Measurements from ENCODE around the gene YPEL1.

YPEL1 gene, protein sequence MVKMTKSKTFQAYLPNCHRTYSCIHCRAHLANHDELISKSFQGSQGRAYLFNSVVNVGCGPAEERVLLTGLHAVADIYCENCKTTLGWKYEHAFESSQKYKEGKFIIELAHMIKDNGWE

DNA sequence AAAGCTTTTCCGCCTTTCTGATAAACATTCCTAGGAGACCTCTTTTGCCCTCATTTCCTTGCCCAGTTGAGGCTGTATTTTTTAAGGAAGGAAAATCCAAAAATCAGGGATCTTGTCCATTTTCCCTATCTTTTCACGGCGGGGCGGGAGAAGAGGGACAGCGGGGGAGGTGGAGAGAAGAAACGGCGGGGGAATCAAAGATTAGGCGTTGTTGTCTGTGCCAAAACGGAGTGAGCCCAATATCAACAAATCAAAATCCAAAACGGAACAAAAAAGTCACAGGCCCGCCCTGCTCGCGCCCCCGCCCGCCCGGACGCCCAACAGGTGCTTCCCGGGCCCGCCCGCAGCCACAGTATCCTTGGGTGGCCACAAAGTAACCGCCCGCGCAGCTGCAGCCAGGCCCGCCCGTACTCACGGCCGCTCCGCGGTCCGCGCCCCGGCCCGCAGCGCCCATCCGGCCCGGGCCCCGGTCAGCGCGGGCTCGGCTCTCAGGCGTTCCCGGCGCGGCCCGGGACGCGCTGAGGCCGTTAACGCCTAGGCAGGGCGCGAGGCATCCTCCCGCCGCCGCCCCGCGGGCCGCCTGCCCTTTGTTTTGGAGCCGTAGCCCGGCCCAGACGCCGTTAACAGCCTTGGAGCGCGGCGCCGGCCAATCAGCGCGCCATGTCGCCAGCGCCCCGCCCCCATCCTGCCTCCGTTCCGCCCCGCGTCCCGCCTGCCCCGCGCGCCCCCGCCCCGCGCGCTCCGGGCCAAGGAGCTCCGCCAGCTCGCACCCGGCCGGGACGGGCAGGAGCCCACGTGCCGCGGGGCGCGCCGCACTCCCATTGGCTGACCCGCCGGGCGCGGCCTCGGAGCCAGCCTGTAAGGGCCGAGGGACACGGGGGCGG is at the start of gene YPEL1:
TSS of gene YPEL1 (minus strand) at position 595 of the 884 bp plus-strand sequence. CDS start 25,050 bp downstream, outside the sequence.
- in situ Hi-C loops (cut with MboI; ENCODE audit: low sequenced_read_pairs) = no loop called here

DNA sequence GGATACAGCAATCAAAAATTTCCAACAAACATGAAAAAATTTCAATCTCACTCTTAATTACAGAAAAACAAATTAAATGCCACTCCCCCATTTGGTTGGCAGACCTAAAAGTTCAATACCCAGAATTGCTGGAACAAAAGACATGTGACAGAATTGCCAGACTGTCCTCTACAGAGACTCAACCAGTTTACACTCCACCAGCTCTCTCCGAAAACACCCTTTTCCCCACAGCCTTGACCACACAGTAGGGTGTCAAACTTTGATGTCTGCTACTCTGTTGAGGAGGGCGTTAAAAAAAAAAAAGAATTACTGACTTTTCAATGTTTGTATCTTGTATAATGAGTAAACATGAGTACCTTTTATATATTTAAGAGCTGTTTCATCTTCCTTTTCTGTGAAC is 44.7 kb upstream of the YPEL1 start:
- in situ Hi-C loops (cut with MboI; ENCODE audit: low sequenced_read_pairs) = no loop called here

DNA sequence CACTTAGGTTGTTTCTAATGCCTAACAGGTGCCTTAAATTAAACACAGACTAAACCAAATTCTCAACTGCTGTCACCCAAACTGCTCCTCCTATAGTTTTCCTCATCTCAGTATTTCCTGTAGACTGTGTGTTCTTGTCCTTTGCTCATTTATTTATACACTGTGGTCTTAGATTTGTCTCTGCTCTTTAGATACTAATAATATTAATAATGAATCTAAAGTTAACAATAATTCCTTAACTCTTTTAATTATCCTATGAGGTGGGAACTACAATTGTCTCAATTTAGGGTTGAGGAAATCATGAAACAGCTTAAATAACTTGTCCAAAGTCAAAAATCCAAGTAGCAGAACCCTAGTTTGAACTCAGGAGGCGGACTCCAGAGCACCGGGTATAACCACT is 43.9 kb upstream of the YPEL1 start:
- in situ Hi-C loops (cut with MboI; ENCODE audit: low sequenced_read_pairs) = no loop called here

DNA sequence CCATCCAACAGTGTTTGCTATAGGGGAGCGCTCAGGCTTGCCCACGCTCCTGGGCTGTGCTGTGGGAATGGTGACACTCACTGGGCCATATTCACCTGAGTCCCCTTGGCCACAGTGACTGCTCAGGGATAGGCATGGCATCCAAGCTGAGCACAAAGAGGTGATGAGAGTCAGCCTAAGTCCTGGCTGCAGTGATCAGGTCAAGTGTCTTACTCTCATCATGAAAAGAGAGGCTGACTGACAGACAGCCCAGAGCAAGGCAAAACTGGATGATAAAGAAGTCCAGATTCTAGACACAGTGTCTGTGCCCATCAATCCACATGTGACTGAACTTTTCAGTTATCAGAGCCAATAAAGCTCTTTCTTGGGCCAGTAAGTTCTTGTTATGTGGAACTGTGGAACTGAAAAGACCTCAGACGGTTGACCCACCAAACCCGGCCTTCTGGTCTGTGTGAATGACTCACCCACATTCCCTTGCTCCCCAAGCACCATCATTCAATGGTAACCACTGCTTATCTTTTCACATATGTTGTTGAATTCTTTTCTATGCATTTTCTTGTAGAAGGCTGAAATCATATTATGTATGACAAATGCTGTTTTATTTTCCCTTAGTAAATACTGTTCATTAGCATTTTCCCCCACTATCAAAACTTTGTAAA is 43.2 kb upstream of the YPEL1 start:
- in situ Hi-C loops (cut with MboI; ENCODE audit: low sequenced_read_pairs) = no loop called here

GRCh38 chr22:21771631-21771976 is 36.0 kb upstream of the YPEL1 start:
- in situ Hi-C loops (cut with MboI; ENCODE audit: low sequenced_read_pairs) = no loop called here

DNA sequence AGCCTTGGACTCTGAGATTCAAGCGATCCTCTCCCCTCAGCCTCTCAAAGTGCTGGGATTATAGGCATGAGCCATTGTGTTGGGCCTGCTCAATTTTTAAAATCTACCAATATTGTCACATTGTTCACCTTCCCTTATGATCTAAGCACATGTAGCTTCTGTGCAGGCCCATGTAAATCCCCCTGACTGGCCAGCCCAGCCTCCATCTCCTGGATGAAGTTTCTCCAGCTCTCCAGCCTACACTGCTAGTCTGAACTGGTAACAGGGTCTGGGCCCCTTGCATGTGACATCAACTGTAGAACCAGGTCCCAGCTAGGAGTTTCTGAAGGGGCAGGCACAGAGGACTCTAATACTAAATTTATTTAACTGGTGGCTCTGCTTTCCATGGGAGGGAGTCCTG is 32.8 kb upstream of the YPEL1 start:
- in situ Hi-C loops (cut with MboI; ENCODE audit: low sequenced_read_pairs) = no loop called here

GRCh38 chr22:21766691-21767462 is 31.3 kb upstream of the YPEL1 start:
- in situ Hi-C loops (cut with MboI; ENCODE audit: low sequenced_read_pairs) = no loop called here

DNA sequence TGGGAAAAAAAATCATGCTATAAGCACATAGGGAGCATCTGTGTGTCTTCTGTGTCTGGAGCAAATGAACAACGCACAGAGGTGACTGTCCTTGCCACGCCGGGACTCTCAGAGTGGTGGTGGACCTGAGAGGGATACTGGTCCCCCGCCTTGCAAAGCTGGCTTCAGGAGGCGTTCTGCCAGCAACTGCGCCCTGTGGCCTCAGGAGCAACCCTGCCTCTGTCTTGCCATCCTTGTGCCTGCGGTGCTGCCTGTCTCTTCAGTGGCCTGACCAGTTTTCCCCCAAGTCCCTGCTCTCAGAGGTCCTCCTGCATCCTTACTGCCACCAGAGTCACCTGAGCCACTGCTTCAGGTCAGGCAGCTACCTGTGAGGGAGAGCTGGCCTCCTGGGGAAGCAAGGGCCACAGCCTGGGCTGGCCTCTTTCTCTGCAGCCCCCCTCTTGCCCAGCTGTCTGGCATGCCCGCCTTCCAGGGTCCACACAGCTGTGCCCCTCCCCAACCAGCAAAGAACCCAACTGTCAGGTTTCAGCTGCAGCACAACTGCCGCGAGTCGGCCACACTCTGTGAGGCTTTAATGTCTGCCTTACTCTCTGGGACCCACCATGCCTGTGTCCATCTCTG is 30.4 kb upstream of the YPEL1 start:
- in situ Hi-C loops (cut with MboI; ENCODE audit: low sequenced_read_pairs) = no loop called here

- in situ Hi-C loops (cut with MboI; ENCODE audit: low sequenced_read_pairs) = no loop called here
These were observed 28.6 kb upstream of the YPEL1 start for GRCh38 chr22:21764038-21764804.

DNA sequence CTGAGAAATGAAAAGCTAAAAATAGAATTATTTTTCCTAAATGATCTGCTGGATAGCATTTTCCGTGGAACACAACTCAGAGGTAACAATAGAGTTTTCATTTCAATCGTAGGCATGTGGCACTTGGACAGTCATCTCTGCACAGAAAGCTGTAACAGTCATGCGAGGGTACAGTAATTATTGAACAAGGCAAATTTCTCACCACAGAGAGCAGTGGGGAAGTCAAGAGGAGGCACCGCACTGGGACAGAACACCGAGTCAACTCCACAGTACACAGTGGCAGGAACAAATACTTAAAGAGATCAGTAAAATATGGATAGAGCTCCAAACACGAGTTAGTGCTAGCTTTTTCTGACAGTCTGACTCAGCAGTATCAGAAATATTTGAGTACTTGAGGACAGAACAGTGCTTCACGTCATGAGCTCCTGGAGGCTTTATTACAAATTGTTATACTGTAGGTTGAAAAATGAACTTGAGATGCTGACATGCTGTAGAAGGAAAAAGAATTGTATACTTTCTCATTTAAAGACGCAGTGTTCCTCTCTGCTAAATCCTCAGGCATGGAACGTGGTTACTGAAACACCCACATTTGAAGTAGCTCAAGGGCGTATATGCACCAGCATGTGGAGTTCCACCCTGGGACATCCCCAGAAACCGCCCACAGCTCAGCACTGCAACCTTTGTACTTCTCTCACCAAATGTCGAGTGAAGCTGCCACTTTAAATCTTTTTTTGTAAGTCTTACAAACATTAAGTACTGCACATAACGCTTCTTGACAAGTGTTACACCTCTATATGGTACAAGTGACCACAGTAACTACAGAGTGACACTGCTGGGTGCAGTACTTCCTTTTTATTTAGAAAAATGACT is 27.4 kb upstream of the YPEL1 start:
- in situ Hi-C loops (cut with MboI; ENCODE audit: low sequenced_read_pairs) = no loop called here

DNA sequence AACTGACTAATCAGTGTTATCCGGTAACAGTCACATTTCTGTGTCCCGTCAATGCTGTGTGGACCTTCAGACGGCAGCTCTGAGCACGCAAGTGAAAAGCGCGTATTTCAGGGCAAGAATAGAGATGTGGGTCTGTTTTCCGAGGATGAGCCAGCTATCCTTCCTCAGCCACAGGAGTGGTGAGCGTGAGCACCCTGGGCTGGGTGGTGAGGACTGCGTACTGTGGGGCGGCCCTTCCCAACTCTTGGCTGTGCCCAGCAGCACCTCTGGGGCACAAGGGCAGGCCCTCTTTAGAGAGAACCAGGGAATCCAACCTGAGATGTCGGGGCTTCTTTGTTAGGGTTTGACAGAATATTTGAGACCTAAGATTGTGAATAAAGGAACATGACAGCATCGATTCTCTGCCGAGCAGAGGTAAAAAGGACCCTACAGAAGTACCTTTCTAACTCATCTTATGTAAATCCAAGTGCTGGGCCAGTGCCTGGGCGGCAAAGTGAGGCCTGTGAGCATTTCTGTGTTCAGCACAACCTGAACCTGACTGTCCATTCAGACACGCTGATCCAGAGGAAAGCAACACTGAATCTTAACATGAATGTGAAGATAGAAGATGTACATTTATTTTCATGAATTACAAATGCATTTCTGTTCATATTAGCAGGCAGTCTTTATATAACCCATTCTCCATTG is 26.5 kb upstream of the YPEL1 start:
- in situ Hi-C loops (cut with MboI; ENCODE audit: low sequenced_read_pairs) = no loop called here

- in situ Hi-C loops (cut with MboI; ENCODE audit: low sequenced_read_pairs) = no loop called here
These were observed 25.5 kb upstream of the YPEL1 start for GRCh38 chr22:21761086-21761485.

DNA sequence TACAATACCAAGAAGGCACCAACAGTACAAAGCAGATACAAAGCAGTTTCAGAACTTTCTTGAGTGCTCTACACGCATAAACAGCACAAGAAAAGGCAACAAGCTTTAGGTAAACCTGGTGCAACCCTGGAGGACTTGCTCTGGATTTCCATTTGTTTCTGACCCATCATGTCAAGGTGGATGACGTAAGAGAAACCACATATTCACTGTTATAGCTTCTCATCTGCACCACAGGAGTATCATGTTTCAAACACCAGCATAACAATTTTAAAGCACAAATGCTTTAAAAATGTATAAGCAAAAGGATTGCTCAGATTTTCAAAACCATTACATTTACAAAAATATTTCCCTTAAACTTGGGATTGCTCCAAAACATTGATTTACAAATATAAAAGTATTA is 25.0 kb upstream of the YPEL1 start:
- in situ Hi-C loops (cut with MboI; ENCODE audit: low sequenced_read_pairs) = no loop called here

- in situ Hi-C loops (cut with MboI; ENCODE audit: low sequenced_read_pairs) = no loop called here
These were observed 24.2 kb upstream of the YPEL1 start for GRCh38 chr22:21759646-21760376.

- in situ Hi-C loops (cut with MboI; ENCODE audit: low sequenced_read_pairs) = no loop called here
These were observed 23.5 kb upstream of the YPEL1 start for GRCh38 chr22:21759093-21759492.

DNA sequence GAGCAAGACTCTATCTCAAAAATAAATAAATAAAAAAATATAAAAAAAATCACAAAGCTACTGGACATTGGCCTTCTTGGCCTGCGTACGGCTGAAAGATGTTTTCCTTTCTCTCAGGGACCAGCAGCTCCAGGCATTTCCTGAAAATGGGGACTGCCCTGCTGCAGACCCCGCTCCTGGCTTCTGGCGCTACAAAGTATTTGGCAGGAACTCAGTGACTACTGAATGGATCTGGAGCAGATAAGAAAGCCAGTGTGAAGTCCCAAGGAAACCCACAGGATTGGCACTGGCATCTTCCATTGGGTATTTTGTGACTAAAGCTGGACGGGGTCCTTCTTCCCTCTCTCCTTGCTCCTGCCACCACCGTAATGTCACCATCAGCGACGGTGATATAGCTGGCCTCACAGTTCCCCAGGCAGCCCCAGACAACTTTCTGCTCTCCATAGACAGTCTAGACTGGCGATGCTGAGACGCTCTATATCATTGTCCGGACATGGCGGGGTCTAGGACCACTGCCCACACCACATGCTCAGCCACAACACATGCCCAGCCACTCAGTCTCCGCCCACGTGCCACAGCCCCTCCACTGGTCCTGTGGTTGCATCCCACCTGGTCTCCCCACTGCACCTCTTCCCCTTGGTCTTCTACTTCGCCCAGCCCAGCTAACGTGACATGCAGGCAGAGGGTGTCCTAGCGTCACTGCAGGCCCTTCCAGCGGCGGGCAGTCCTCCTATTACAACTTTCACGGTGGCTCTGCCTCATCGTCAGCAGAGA is 22.7 kb upstream of the YPEL1 start:
- in situ Hi-C loops (cut with MboI; ENCODE audit: low sequenced_read_pairs) = no loop called here

- in situ Hi-C loops (cut with MboI; ENCODE audit: low sequenced_read_pairs) = no loop called here
These were observed 20.3 kb upstream of the YPEL1 start for GRCh38 chr22:21755851-21756284.

Measured in HL-60/S4 treated with phorbol 12-myristate 13-acetate at 8.2 ng/mL for 4 days and 3 days (cell line).